NT2/D1 (cell line): Measurements from ENCODE around the gene PLOD1.

Source experiments
- SUZ12 ChIP-seq: IDR thresholded peaks from 2 replicates; pipeline ENCODE4 v1.6.1; 2011; ENCODE audit not compliant: insufficient read length, insufficient read depth; ENCODE audit errors: extremely low read depth
- YY1 ChIP-seq: IDR thresholded peaks from 2 replicates; pipeline ENCODE4 v1.6.1; 2011; ENCODE audit not compliant: insufficient read length, insufficient read depth
- ZNF274 ChIP-seq: IDR thresholded peaks from 2 replicates; pipeline ENCODE4 v1.6.1; 2011; ENCODE audit warnings: mild to moderate bottlenecking, low read depth, low read length

GRCh38 chr1:11985851-11986250 is 51.3 kb downstream of the PLOD1 start:
- TF ChIP-seq YY1 (no peak), SUZ12 (no peak), ZNF274 (no peak)
